VCaP (cell line): ENCODE data around the gene IL4I1.

Source experiments
- H3K27ac ChIP-seq: fragments of 450-650 bp; 2 replicates; pipeline ENCODE4 v1.5.1; 2017
- CTCF ChIP-seq: fragments of 450-650 bp; conservative IDR thresholded peaks from 2 replicates; pipeline ENCODE4 v1.5.1; 2017; ENCODE audit warnings: mild to moderate bottlenecking, moderate library complexity

Gene IL4I1

DNA sequence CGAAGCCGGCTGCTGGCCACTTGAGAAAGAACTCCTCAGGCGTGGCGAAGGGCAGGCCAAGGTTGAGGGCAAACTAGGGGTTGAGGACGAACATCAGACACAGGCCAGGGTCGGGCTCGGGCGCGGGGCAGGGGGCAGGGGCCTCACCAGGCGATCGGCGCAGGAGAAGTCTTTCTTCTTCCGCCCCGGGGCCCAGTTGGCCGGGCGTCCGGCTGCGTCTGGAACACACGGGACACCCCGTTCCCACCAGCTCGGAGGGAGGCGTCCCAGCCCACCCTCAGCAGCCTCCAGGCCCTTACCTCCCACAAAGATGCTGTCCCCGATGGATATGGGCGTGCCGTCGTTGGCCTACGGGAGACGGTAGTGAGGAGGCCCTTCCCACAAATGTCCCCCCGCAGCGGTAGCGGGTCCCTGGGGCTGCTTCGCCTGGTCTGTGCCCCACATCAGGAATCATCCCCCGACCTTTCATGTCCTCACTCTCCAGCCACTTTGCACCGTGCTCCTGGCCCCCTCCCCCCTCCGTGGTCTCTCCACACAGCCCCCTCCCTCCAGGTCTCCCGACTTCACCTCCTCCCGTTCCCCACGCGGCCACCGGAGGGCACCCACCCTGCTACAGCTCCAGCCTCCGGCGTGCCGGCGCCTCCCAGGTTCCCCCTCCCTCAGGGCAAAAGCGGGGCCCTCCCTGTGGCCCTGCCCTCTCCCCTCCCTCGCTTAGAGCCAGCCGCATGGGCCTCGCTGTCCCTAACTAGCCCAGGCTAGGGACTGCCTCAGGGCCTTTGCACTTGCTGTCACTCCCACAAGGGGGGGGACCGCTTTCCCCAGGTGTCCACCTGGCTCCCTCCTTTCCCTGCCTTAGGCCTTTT, 34.1 kb downstream of the IL4I1 start:
- H3K27ac ChIP-seq: no peak overlapping the region
- TF ChIP-seq CTCF: peak; percentile 67

DNA sequence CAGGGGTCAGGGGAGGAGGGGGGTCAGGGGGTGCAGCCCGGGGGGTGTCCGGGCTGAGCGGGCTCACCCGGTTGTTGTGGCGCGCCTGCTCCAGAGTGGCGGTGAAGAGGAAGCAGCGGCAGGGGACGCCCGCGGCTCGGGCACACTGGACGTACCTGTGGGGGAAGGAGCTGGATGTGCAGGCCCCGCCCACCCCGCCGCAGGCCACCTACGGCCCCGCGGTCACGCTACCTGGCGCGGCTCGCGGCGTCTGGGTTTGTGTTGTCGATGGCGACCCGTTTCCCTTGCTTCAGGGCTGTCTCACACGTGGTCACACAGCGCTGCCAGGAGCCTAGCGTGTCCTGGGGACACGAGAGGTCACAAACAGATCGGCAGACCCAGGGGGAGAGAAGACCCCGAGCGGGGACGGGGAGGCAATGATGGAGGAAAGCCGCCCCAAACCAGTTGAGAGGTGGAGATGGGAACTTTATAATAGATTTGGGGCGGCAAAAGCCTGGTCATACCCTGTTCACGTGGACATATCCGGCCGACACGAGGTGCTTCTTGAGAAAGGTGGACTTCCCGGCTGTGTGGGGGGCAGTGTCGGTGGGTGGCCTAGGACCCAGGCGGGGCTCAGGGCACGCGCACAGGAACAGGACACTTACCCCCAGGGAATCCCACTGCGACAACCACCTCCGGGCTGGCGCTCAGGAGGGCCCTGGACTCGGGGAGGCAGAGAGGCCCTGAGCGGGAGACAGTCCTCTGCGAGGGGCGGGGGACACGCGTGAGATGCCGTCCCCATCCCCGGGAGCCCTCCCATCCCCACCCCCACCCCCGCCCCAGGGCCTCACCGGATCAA, 34.9 kb downstream of the IL4I1 start:
- TF ChIP-seq CTCF: no peak
- no peak overlapping the region; the same call in 1 of the 2 replicates for H3K27ac ChIP-seq

GRCh38 chr19:49861107-49861506, 35.6 kb downstream of the IL4I1 start:
- H3K27ac ChIP-seq: peak overlapping the region; percentile 23
- TF ChIP-seq CTCF: no peak

GRCh38 chr19:49860336-49861102, 36.2 kb downstream of the IL4I1 start:
- peak overlapping the region; percentile 23 for H3K27ac ChIP-seq
- TF ChIP-seq CTCF: no peak

DNA sequence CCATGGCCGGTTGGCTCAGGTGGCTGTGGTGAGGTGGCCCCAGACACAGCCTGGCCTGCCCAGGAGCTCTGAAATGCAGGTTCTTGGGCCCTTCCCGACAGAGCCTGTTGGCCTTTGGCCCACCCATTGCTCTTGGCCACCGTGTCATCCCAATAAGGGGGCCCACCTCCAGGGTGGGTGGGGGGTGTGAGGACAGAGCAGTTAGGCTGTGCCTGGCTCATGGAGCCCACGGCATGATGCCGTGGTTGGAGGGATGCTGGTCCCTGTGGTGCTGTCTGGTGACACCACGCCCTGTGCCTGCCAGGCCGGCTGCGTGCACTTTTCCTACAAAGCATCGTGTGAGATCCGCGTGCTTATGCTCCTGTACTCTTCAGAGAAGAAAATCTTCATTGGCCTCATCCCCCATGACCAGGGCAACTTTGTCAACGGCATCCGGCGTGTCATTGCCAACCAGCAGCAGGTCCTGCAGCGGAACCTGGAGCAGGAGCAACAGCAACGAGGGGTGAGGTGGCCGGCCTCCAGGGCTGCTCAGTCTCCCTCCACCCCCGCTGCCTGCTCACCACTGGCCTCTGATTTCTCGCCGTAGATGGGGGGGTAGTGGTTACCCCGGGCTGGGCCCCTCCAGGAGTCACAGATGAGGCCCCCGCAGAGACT, 36.9 kb downstream of the IL4I1 start:
- H3K27ac ChIP-seq: peak overlapping the region; percentile 23; the same call in 1 of the 2 replicates
- TF ChIP-seq CTCF: no peak

DNA sequence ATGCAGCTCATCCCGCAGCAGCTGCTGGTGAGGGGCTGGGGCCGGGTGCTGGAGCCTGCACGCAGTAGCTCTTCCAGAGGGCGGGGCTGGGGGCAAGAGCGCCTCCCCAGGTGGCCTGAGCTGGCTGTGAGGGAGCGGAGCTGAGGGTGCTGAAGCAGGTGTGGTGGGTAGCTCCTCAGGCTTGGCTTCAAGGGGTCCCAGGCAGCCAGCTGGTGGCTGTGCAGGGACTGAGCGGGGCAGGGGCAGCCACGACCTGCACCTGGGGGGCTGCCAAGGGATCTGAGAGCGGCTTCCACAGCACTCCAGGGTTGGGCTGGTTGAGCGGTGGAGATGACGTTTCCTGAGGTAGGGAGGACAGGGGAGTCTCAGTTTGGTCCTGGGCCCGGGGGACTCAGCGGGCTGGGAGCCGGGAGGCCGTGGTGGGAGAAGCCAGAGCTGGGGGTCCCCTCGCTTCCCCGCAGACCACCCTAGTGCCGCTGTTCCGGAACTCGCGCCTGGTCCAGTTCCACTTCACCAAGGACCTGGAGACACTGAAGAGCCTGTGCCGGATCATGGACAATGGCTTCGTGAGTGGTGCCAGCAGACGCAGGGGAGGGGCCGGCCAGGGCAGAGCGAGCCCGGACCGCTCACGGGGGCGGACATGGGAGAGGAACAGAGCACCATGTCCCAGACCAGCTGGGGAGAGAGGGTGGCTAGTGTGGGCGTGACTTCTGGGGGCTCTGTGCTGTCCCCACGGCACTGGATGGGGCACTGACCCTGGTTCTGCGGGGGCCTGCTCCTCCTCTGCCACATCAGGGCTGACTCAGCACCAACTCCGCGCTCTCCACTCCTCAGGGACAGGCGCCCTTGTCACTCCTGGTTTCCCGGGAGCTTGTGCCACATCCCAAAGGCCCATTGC, 38.4 kb downstream of the IL4I1 start:
- peak overlapping the region; percentile 33; the same call in 1 of the 2 replicates for H3K27ac ChIP-seq
- TF ChIP-seq CTCF: no peak
